Type B pancreatic cell (in vitro differentiated cells): ENCODE results near the gene HM13. TPM values are rescaled to one million over a fixed set of nuclear protein-coding genes. Genes with fewer than 3 reads are reported as not detected.
A peak's percentile ranks its signal among the peaks of the same experiment; 100 is the strongest.

Experiments
- DNase-seq: peaks from one replicate; pipeline ENCODE4 v3.0.0; 2021; ENCODE audit warnings: mixed read lengths; ENCODE audit not compliant: unreplicated experiment; ENCODE audit errors: extremely low spot score
- H3K27ac Mint-ChIP-seq: 2 replicates; pipeline ENCODE4 v1.8.0; 2021; ENCODE audit warnings: mild to moderate bottlenecking, mixed read lengths
- H3K27me3 Mint-ChIP-seq: 2 replicates; pipeline ENCODE4 v1.8.0; 2021; ENCODE audit warnings: mixed read lengths
- H3K36me3 Mint-ChIP-seq: 2 replicates; pipeline ENCODE4 v1.8.0; 2021; ENCODE audit warnings: mixed read lengths
- H3K4me1 Mint-ChIP-seq: one replicate; pipeline ENCODE4 v1.8.0; 2021; ENCODE audit warnings: mixed read lengths; ENCODE audit not compliant: unreplicated experiment
- H3K4me3 Mint-ChIP-seq: 2 replicates; pipeline ENCODE4 v1.8.0; 2021; ENCODE audit warnings: mild to moderate bottlenecking, mixed read lengths
- H3K9me3 Mint-ChIP-seq: 2 replicates; pipeline ENCODE4 v1.8.0; 2021; ENCODE audit warnings: mixed read lengths
- CTCF ChIP-seq: fragments of 200-600 bp; sonication (generic); conservative IDR thresholded peaks from 2 replicates; pipeline ENCODE4 v1.5.0; 2021; ENCODE audit warnings: antibody characterized with exemption, mild to moderate bottlenecking
- total RNA-seq: library from RNA; stranded (reverse); gene quantifications from 2 replicates; pipeline ENCODE4 v1.2.1, GENCODE V29; 2021; ENCODE audit warnings: low replicate concordance

HM13 gene
- total RNA-seq, 1 donor from 2014 or later: 246 TPM

GRCh38 chr20:31587545-31588389, 73.5 kb downstream of the HM13 start:
- no peak for DNase-seq
- no peak for TF ChIP-seq CTCF
- Mint-ChIP-seq H3K36me3 (peaks cover 4% of the 10 kb centered on the region), H3K9me3 (no peaks in the 10 kb centered on the region), H3K4me1 (peaks cover 39% of the 10 kb centered on the region), H3K4me3 (peak overlapping the region; percentile 83), H3K27ac (peak overlapping the region; percentile 89), H3K27me3 (no peaks in the 10 kb centered on the region)

DNA sequence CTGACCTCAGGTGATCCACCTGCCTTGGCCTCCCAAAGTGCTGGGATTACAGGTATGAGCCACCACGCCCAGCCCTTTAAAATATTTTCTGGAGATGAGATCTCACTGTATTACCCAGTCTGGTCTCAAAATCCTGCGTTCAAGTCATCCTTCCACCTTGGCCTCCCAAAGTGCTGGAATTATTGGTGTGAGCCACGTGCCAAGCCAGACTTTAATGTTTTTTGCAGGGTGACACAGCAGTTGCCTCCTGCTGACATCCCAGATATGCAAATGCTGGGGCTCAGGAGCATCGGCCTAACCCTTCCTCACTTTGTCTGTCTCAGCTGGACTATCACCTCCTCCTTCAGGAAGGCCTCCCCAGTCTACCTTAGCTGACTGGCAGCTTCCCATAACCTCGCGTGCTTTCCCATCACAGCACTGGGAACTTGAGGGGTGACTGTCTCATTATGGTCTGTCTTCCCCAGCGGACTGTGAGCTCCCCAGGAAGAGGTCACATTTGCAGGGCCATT, 76.5 kb downstream of the HM13 start:
- no peaks in the 10 kb centered on the region for H3K36me3 Mint-ChIP-seq
- H3K27me3 Mint-ChIP-seq: no peaks in the 10 kb centered on the region
- no peak for TF ChIP-seq CTCF
- peaks cover 53% of the 10 kb centered on the region for H3K4me1 Mint-ChIP-seq
- H3K4me3 Mint-ChIP-seq: no peak overlapping the region
- DNase-seq: no peak
- H3K9me3 Mint-ChIP-seq: no peaks in the 10 kb centered on the region
- H3K27ac Mint-ChIP-seq: peak overlapping the region; percentile 79

DNA sequence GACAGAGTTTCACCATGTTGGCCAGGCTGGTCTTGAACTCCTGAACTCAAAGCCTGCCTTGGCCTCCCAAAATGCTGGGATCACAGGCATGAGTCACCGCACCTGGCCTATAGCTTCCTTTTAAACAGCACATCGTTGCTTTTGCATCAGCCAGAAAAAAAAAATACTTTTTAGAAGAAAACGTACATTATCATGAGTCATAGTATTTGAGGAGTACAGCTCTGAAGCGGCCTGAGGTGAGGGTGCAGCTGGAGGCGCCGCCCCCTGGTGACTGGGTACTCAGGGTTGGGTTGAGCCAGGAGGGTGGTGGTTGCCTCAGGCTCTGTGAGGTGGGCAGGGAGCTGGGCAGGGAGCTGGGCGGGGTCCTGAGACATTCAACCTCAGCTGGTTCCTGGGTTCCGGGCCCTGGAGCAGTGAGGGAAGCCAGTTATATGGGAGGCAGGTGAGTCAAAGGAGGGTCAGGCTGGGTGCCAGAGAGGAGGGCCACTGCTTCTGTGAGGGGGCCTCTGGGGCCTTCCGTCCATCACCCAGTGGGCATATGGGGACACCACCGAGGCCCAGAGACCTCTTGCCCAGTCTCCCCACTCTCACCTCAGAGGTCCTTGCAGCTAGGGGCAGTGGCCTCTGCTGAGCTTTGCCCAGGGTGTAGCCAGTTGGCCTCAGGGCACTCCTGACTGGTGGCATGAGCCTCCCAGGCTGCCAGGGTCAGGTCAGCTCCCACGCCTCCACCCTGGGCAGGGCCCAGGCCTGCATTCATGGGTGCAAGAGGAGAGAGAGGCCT, 79.2 kb downstream of the HM13 start:
- DNase-seq: peak; percentile 83
- Mint-ChIP-seq H3K27me3 (no peaks in the 10 kb centered on the region), H3K27ac (peak overlapping the region; percentile 85), H3K4me1 (peaks cover 49% of the 10 kb centered on the region), H3K36me3 (no peaks in the 10 kb centered on the region), H3K9me3 (no peaks in the 10 kb centered on the region), H3K4me3 (peak overlapping the region; percentile 69)
- TF ChIP-seq CTCF: no peak

- no peak for DNase-seq
- peaks cover 42% of the 10 kb centered on the region for H3K4me1 Mint-ChIP-seq
These were observed 79.8 kb downstream of the HM13 start for GRCh38 chr20:31594002-31594557.

More at GRCh38 chr20:31594002-31594557, 79.8 kb downstream of the HM13 start:
- H3K36me3 Mint-ChIP-seq: no peaks in the 10 kb centered on the region
- H3K9me3 Mint-ChIP-seq: no peaks in the 10 kb centered on the region
- TF ChIP-seq CTCF: no peak
- H3K4me3 Mint-ChIP-seq: peak overlapping the region; percentile 26
- peak overlapping the region; percentile 85 for H3K27ac Mint-ChIP-seq
- H3K27me3 Mint-ChIP-seq: no peaks in the 10 kb centered on the region
